ENCODE results near the gene RAC2. TPM values are rescaled to one million over a fixed set of nuclear protein-coding genes. Genes with fewer than 3 reads are reported as not detected.

Gene RAC2
- total RNA-seq, 1 experiment from 2014 or later: 90.5 TPM

GRCh38 chr22:37184380-37184755 lies 59.7 kb downstream of the RAC2 start:
- no peak overlapping the region for H3K4me3 ChIP-seq
- ChIA-PET POLR2A (ENCODE audit: unreplicated experiment) (no interaction called here), CTCF (no interaction called here)
- H3K9me3 ChIP-seq (ENCODE audit: insufficient read depth, low read depth): no peaks in the 10 kb centered on the region
- H3K4me2 ChIP-seq: no peak overlapping the region
- H3K27ac ChIP-seq: no peak overlapping the region
- no peak for TF ChIP-seq EZH2 (IDR thresholded peaks at IDR 0.05; ENCODE audit: low read depth)
- TF ChIP-seq CTCF (conservative IDR thresholded peaks at IDR 0.05): no peak
- no peaks in the 10 kb centered on the region for H4K20me1 ChIP-seq (ENCODE audit: insufficient read depth)
- no TSS peak for BruUV-seq (replicated peaks)
- H3F3A ChIP-seq (ENCODE audit: insufficient read depth, low read depth): peaks cover 42% of the 10 kb centered on the region
- no peak for DNase-seq
- H3K9me2 ChIP-seq (ENCODE audit: insufficient read depth): no peaks in the 10 kb centered on the region
- H2AFZ ChIP-seq: no peak overlapping the region
- no peaks in the 10 kb centered on the region for H3K27me3 ChIP-seq (ENCODE audit: insufficient read depth, low read depth)
- intact Hi-C loops (cut with micrococcal nuclease; ENCODE audit: unreplicated experiment): loop anchor here (10.0 kb wide), 1 partner anchor 360 kb away; no protein-coding TSS in a partner anchor
- H3K4me1 ChIP-seq (replicated peaks; ENCODE audit: insufficient read depth): peaks cover 32% of the 10 kb centered on the region
- H3K79me2 ChIP-seq (ENCODE audit: low read depth): peaks cover 30% of the 10 kb centered on the region
- H3K36me3 ChIP-seq (ENCODE audit: low read depth): no peaks in the 10 kb centered on the region

GRCh38 chr22:37183432-37184379 lies 60.4 kb downstream of the RAC2 start:
- H3F3A ChIP-seq (ENCODE audit: insufficient read depth, low read depth): peaks cover 44% of the 10 kb centered on the region
- no peak overlapping the region for H3K4me2 ChIP-seq
- TF ChIP-seq EZH2 (IDR thresholded peaks at IDR 0.05; ENCODE audit: low read depth): no peak
- TF ChIP-seq CTCF (conservative IDR thresholded peaks at IDR 0.05): no peak
- intact Hi-C loops (cut with micrococcal nuclease; ENCODE audit: unreplicated experiment): loop anchor here (10.0 kb wide), 1 partner anchor 361 kb away; no protein-coding TSS in a partner anchor
- CTCF ChIA-PET: interaction anchor here (0.8 to 0.9 kb wide), 2 partner anchors 16 to 139 kb away, joined by 3 read pairs; no protein-coding TSS in a partner anchor
- H3K9me3 ChIP-seq (ENCODE audit: insufficient read depth, low read depth): no peaks in the 10 kb centered on the region
- H2AFZ ChIP-seq: no peak overlapping the region
- peaks cover 30% of the 10 kb centered on the region for H3K79me2 ChIP-seq (ENCODE audit: low read depth)
- H3K9me2 ChIP-seq (ENCODE audit: insufficient read depth): no peaks in the 10 kb centered on the region
- no TSS peak for BruUV-seq (replicated peaks)
- H3K27ac ChIP-seq: no peak overlapping the region
- peak; percentile 37 to 40 for DNase-seq
- POLR2A ChIA-PET (ENCODE audit: unreplicated experiment): no interaction called here
- H4K20me1 ChIP-seq (ENCODE audit: insufficient read depth): no peaks in the 10 kb centered on the region
- peaks cover 31% of the 10 kb centered on the region for H3K4me1 ChIP-seq (replicated peaks; ENCODE audit: insufficient read depth)
- no peaks in the 10 kb centered on the region for H3K27me3 ChIP-seq (ENCODE audit: insufficient read depth, low read depth)
- no peak overlapping the region for H3K4me3 ChIP-seq
- H3K36me3 ChIP-seq (ENCODE audit: low read depth): no peaks in the 10 kb centered on the region

- TF ChIP-seq CTCF (conservative IDR thresholded peaks at IDR 0.05) (no peak), EZH2 (IDR thresholded peaks at IDR 0.05; ENCODE audit: low read depth) (no peak)
- Histone ChIP-seq H3K36me3 (ENCODE audit: low read depth) (no peaks in the 10 kb centered on the region), H3K79me2 (ENCODE audit: low read depth) (peaks cover 30% of the 10 kb centered on the region), H3K27me3 (ENCODE audit: insufficient read depth, low read depth) (no peaks in the 10 kb centered on the region), H3K9me2 (ENCODE audit: insufficient read depth) (no peaks in the 10 kb centered on the region), H3K27ac (no peak overlapping the region), H4K20me1 (ENCODE audit: insufficient read depth) (no peaks in the 10 kb centered on the region), H2AFZ (no peak overlapping the region), H3K4me3 (no peak overlapping the region), H3K9me3 (ENCODE audit: insufficient read depth, low read depth) (no peaks in the 10 kb centered on the region), H3K4me2 (no peak overlapping the region), H3F3A (ENCODE audit: insufficient read depth, low read depth) (peaks cover 41% of the 10 kb centered on the region), H3K4me1 (replicated peaks; ENCODE audit: insufficient read depth) (peaks cover 31% of the 10 kb centered on the region)
- BruUV-seq (replicated peaks): no TSS peak
- POLR2A ChIA-PET (ENCODE audit: unreplicated experiment): no interaction called here
- CTCF ChIA-PET: interaction anchor here (0.9 kb wide), 1 partner anchor 17 kb away, joined by 3 read pairs; no protein-coding TSS in a partner anchor
- no peak for DNase-seq
- intact Hi-C loops (cut with micrococcal nuclease; ENCODE audit: unreplicated experiment): loop anchor here (10.0 kb wide), 1 partner anchor 362 kb away; no protein-coding TSS in a partner anchor
Measured at GRCh38 chr22:37182949-37183245, 61.2 kb downstream of the RAC2 start.
